Hindlimb muscle (tissue), 1 donor: ENCODE data around the gene SOWAHA. TPM values are rescaled to one million over a fixed set of nuclear protein-coding genes. Genes with fewer than 3 reads are reported as not detected.
"Not testable (repeated sequence)": the region's sequence is repeated elsewhere in the genome, so short reads cannot be mapped to it uniquely, and the experiment has no call there.

Experiments
- DNase-seq: peaks from one replicate; pipeline ENCODE4 v3.0.0-alpha.2; 2013
- polyA plus RNA-seq: library from polyadenylated mRNA; unstranded; fragments of 120-200 nt; gene quantifications from one replicate; pipeline ENCODE4 v1.2.1, GENCODE V29; 2013; ENCODE audit not compliant: insufficient read length

Gene SOWAHA
- polyA plus RNA-seq, 1 donor: 0.23 TPM

DNA sequence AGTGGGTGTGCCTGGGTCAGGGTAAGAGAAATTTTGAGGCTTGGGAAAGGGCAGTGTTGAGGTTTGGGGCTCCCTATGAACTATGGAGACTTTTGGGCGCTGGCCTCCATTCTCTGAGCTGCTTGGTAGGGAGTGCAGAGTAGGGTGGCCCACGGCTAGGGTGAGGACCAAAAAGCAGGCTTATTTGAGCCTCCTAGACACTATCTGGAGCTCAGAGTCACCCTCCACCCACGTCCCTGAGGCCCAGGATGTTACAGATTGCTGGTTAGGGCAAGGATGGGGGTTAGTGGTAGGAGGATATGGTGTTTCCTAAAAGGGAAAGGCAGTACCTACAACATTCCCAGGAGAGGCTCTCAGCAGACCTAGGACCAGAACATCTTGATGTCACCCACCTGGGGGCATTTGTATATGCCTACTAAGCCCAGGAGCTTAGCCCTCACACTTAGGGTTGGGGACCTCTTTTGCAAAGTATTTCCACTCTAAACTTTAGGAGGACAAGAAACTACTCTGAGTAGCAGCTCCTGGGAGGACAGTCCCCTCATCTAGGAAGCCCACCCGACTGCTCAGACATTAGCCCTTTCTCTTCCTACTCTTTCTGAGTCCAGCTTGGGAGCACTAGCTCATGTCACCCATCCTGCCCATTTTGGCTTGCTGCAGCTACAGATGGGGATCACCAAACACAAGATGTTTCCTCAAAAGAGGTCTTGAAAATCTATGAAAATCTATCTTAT lies 15.0 kb downstream of the SOWAHA start:
- no peak for DNase-seq

DNA sequence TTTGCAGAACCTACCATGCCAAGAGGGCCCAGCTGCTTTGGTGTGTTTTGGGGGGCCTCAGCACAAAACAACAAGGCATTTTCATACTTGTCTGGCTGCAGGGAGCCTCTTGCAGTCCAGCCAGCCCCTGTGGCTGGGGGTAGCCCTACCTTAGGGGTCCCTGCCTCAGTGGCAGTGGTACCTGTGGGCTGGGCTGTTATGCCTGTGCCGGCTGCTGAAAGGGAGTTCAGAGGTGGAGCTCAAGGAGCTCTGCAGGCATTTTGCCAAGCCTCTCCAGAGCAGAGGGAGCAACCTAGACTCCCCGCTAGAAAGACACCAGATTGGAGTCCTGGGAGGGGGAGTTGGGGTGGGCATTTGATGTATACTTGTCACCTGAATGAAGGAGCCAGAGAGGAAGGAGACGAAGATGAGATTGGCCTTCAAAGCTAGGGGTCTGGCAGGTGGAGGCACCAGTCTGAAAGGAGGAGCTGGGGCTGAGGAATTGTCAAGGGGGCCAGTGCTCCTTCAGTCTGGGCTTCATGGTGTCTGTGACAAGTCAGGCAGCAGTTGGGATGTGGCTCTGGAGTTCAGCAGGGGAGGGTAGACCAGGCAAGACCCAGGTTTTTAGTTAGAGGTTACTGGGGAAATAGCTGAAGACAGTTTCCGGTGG lies 15.9 kb downstream of the SOWAHA start:
- DNase-seq: no peak

DNA sequence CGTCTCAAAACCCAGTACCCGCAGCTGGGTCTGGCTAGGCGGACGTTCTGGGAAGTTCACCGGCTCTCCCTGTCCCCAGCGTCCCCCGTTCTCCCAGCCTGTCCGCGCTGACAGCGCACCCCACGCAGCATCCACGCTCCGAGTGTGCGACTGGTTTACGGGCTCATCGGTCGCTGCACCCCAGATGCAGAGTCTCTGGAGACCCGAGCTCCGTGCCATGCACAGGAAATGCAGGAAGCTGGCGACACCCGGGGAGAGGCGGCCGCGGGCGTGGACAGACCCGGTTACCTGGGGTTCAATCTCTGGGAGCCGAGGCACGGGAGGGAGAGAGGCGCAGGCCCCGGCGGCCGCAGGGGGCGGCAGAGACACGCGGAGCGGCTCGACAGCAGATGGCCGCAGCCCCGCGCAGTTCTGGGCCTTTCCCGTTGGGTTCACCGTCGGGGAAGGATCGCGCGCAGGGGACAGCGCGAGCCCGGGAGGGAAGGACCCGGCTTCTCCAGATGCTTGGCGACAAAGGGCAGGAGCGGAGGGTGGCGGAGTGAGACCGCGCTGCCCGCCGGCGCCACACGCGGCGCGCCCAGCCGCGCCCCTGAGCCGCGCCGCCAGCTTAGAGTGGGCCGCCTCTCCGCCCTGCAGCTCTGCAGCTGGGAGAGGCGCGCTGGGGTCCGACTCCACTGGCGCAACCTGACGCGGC lies 16.8 kb downstream of the SOWAHA start:
- peak; percentile 86 for DNase-seq

DNA sequence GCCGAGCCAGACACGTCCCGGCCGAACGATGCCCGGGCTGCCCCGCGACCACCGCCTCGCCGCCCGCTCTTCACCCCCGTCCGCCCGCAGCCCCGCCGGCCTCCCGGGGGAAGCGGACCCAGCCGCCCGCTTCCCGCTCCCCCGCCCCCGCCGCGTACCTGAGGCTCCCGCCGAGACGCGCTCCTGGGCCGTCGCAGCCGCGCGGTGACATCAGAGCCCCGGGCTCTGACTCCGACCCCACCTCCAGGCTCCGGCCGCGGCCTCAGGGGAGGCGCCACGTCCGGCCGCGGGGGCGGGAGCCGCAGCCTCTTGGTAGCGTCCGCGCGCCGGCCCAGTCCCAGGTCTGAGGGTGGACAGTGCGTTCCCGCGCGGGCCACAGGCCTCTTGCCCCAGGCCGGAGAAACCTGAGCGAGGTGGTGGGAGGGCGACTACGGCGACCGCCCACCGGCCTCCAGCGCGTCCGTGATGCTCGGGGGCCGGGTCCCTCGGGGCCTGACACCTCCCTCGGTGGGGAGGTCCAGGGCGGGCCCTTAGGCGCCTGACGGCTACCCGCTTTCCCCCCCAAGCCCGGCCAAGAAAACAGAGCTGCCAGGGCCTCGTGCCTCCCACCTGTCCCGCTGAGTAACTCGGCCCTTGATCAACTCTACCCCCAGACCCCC lies 17.5 kb downstream of the SOWAHA start, which contains the start of gene SHROOM1:
TSS of gene SHROOM1 (minus strand) at position 212 of the 659 bp plus-strand sequence. CDS start 4,507 bp downstream, outside the sequence.
- DNase-seq: peak; percentile 51

DNA sequence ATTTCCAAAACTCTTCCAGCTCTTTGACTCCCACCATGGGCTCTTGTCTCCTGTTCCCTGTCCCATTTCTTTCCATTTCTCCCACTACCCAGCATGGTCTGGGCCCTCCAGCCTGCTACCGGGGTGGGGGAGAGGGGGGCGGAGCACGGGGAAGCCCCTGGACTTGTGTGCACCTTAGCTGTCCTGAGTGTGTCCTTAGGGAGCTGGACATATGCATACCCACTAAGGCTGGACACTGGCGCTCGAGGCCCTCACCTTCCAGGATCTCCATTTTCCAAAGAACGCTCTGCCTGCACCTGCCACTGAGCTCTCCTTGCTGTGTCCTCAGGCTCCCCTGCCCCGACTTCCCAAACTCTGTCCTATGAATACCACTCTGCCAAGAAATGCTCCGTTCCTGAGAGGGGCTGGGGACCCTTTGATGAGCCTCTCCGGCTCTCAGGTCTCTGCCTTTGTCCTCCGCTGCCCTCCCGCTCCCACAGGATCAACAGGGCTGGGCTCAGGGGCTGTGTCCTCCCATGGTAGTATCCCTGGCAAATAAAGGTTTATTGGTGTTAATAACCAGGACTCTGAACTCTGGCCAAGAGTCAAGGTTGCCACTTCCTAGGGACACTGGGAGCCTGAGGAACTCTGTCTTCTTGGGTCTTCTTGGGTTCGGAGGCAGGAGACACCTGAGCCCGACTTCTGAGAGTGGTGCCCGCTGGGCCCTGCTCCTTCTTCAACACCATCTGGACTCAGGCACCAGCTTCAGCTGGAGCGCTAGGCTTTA lies 18.2 kb downstream of the SOWAHA start:
- no peak for DNase-seq

DNA sequence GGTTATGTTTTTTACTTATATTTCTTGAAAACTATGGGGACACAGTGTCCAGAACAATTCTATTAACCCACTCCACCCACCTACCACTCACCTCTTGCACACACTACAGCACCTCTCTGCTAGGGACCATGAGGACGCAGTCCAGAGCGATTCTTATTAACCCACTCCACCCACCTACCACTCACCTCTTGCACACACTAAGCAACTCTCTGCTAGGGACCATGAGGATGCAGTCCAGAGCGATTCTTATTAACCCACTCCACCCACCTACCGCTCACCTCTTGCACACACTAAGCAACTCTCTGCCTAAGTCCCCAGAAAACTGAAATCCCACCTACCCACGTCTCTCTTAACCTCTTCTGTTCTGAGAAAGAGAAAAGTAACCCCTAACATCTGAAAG lies 19.5 kb downstream of the SOWAHA start:
- DNase-seq: no peak

DNA sequence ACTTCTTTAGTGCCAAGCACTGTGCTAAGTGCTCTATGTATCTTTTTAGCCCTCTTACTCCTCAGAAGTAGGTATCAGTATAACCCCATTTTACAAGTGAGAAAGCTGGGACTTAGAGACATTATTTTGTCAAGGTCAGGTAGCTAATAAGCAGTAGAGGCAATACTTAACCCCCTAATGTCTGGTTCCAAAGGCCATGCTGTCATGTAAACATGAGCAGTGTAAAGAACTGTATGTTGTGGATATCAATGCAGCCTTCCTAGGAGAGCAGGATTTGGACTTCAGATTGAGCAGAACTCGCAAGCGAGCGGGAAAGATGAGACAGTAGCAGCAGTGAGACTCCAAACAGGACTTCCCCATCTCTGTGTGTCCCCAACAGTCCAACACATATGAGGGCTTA lies 21.0 kb downstream of the SOWAHA start:
- DNase-seq: no peak

DNA sequence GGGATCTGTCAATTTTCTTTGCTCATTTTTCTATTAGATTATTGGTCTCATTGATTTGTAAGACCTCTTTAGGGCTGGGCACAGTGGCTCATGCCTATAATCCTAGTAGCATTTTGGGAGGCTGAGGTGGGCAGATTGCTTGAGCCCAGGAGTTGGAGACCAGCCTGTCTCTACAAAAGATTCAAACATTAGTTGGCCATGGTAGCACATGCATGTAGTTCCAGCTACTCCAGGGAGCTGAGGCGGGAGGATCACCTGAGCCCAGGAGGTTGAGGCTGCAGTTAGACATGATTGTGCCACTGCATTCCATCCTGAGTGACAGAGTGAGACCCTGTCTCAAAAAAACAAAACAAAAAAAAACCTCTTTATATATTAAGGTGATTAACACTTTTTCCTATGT lies 23.8 kb downstream of the SOWAHA start:
- DNase-seq: no peak

DNA sequence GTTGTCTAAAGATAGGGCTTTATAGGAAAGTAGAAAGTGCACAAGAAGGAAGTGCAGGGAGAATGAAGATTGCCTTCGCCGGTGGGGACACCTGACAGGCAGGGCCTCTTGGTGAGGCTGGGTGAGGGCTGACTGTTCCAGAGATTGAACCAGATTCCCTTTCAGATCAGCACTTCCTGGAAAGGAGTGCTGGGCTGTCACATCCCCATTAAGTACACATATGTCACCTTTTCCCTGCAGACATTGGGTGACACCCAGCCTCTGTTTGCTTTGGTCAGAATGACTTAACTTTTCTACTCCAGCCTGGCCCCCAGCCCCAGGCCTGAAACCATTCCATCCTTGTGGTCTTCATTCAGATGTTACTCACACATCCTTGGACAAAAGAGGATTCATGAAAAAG lies 24.8 kb downstream of the SOWAHA start:
- DNase-seq: no peak

DNA sequence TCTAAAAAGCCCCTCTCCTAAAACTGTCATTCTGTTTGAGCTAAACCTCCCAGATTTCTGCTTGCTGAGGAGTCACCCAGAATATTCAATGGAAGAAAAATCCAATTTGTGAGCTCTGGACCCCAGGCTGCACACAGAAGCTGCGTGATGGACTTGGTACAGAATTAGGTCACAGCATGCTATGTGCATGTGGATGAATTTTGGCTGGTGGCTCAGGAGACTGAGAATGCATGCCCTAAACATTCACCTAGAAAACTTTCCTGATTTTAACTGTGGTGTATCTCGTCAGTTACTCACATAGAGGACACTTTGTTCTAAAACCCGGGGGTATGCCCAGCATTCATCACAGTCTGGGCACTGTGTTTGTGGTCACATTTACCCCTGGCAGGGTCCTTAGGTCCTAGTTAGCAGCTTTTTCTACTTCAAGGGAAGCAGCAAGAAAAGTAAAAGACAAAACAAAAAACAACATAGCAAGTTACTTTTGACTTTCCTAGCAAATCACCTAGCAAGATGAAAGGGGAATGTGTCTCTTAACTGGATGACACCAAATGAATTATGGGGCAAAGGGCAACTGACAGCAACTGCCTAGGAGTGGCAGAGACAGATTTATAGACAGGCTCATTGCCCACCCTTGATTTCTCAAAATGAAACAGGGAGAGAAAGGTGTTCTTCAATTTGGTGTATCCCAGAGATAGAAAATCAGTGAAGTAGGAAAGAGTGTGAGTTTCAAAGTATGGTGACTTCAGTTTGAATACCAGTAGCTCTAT lies 25.6 kb downstream of the SOWAHA start:
- no peak for DNase-seq

DNA sequence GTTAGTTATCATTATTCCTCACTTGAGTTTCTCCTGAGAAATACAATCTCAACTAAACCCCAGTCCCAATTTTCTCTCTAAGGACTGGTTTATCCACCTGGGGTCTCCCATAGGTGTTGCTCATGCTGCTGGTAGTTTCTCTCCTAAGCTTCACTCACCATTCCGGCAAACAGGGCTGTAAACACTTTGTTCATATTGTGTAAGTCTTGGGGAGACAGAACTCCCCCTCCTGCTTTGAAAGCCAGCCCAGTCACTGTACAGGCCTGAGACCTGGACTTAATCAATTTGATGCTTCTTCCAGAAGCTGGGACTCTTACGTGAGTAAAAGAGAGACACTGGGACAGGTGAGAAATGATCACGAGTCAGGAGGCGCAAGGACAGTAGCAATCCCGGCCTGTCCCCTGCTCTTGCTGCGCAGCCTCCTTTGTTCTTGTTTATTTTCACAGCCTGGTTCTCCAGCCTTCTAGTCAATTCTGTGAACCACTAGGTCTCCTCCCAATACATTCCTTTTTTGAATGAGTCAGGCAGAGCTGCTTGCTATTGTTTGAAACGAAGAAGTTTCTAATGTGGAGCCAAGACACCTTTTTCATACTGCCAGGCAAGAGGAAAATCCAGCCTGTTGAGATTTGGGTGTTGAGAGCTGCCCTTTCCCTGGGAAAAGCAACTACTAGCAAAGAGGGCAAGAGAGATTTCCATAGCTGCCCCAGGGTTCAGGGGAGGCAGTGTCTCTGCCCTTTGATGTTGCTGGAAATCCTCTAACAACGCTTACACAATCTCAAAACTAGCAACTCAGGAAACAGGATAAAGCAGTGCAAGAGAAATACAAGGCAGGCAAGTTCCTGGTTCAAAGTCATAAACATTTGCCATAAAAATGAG lies 26.6 kb downstream of the SOWAHA start:
- no peak for DNase-seq

DNA sequence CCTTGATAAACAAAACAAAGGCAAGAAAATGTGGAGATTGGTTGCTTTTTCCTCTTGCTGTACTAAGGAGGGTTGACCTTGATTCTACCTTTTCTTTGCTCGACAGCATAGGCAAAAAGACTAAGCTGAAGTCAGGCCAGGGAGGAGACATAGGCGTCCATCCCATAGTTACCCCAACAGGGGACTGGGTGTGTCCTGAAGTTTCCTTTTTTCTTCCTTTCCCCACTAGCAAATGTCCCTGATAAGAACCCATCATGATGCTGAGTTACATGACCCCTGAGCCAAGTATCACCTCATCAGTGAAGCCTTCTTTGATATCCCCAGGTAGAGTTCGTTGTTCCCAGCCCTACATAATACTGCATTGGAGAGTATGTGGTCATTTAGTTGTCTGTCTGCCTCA lies 27.2 kb downstream of the SOWAHA start:
- no peak for DNase-seq

DNA sequence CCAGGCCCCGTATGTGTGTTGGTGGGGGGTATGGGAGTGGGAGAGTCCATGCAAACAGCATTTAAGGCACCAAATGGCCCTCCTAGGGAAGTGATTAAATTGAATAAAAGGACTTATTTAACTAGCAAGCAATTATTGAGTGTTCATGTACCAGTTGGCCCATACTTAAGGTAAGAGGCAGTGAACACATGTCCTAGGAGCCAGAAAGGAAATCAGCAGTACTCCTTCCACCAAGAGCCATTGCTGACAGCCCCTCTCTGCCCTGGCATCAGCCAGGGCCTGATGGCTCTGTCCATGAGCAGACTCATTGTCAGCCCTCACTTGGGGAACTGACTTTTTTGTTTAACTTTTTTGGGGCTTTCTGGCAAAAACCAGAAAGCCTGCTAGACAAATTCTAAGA lies 27.8 kb downstream of the SOWAHA start:
- no peak for DNase-seq

DNA sequence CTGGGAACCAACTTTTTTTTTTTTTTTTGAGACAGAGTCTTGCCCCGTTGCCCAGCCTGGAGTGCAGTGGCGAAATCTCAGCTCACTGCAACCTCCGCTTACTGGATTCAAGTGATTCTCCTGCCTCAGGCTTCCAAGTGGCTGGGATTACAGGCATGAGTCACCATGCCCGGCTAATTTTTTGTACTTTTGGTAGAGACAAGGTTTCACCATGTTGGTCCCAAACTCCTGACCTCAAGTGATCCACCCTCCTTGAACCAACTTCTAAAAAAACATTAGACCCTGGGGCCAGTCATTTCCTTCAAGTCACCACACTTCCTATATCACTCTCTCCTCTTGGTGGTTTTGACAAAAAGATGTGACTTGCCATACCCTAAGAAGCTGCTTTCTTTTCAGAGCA lies 28.2 kb downstream of the SOWAHA start:
- no peak for DNase-seq

DNA sequence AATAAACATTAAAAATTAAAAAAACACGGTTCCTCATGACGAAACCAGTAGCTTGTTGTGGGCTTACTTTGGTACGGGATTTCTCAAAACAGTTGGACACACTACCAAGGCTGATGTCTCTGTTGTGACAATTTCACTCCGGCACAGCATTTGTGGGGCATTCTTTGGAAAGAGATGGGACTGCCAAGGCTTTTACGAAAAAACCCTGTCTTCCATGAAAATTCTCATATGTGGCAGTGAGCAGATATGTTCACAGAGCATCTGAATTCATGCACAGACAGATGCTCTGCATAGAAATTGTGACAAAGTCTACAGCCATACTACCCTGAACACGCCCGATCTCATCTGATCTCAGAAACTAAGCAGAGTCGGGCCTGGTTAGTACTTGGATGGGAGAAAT lies 35.2 kb downstream of the SOWAHA start:
- DNase-seq: no peak

DNA sequence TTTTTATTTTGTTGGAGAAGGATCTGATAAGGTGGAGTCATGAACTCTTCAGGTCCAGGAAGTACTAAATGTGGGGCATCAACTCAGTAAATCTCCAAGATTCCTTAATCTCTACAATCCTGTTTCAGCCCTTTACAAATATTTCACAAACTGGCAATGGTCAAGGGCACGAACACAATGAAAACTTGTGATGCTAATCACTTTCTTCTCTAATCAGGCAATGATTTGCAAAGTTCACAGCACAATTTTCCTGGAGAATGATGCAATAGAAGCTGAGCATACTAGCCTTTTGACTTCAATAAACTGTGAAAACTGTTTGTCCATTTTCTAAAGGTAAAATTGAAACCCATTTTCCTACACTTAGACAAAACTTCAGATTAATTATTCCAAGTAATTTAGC lies 36.2 kb downstream of the SOWAHA start:
- no peak for DNase-seq

DNA sequence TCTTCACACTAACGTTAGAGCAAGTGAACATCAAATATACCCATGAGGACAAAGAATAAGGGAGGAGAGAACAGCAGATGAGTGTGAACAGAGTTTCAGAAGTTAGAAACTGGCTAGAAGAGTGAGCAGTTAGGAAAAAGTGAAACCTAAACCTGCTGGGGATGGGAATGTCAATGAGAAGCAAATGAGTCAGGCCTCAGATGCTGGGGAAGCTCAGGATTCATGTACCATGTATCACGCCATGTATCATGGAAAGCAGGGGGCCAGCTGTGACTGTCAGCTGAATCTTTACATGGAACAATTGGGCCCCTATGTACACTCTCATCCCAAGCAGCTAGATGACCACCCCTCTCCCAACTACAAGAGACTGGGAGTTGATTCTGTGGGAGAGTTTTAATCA lies 37.0 kb downstream of the SOWAHA start:
- DNase-seq: no peak

DNA sequence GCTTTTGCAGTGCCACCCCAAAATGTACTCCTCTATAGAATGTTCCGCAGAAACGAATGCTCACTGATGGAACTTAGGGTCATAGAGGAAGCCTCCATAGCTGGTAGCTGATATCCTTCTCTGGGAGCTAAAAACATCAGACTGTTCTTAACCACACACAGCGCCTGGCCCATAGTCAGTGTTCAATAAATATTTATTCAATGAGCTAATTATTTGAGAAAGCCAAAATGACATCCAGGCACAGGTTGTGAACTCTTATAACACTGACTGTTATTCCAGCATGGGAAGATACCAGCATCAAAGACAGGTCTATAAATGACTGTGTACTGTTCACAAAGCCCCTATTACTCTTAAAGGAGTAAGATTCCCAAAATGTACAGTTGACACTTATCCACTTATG lies 40.2 kb downstream of the SOWAHA start:
- DNase-seq: no peak

DNA sequence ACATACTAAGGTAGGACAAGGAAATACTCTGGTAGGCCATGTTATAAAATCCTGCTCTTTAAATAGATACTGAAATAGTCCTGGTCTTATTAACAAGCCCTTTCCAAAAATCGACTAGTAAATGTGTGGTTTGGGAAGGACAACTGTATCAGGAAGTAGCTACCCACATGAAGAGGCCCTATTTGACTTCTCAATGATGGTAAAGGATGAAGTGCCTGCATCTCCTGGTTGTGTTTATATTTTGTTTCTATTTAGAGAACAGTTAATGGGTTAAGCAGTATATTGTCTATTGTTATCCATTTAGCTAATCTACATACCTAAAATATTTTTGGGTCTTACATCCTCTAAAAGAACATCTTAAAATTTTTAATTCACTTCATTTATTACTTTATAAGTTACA lies 40.7 kb downstream of the SOWAHA start:
- DNase-seq: no peak

DNA sequence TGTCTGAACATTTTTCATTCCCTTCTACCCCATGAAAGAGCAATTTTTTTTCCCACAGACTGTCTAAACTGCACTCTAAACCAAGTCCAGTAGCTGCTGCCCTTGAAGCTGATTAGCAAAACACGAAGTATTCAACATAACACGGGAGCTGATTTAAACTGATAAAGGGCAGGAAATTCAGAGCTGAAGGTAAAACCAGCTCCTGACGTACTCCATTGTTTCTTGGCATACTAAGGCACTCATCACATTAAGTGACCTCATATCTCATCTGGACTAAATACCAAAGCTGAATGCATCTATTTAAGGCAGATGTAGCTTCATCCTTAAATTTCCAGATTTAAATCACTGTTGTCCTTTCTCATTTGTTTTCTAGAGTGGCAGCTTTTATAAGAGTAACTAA lies 41.2 kb downstream of the SOWAHA start:
- no peak for DNase-seq

DNA sequence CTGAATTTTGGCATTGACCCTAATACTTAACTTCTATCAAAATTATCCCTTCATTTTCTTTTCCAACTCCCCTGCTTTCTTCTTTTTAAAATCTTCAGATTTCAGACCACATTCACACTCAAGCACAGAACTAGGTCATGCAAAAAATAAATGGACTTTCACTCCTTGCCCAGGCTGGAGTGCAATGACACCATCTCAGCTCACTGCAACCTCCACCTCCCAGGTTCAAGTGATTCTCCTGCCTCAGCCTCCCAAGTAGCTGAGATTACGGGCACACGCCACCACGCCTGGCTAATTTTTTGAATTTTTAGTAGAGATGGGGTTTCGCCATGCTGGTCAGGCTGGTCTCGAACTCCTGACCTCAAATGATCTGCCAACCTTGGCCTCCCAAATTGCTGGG lies 41.9 kb downstream of the SOWAHA start:
- not testable (repeated sequence) for DNase-seq
